OCI-LY7 (cell line): ENCODE results near the gene ALG1L2. TPM values are rescaled to one million over a fixed set of nuclear protein-coding genes. Genes with fewer than 3 reads are reported as not detected.
"Not testable (repeated sequence)": the region's sequence is repeated elsewhere in the genome, so short reads cannot be mapped to it uniquely, and the experiment has no call there.

Source experiments
- BruUV-seq: library from RNA; stranded (reverse); fragments of 400-500 nt; replicated peaks from 2 replicates; lab custom pipeline; 2021; lab: Mats Ljungman, UMichigan
- CTCF ChIA-PET: fragments of 300-600 bp; sonication (Branson Sonifier 250); formaldehyde crosslinking; loops from one replicate; lab custom pipeline; 2022; ENCODE audit warnings: antibody characterized with exemption; ENCODE audit not compliant: unreplicated experiment; lab: Charles Lee
- POLR2A ChIA-PET: fragments of 300-600 bp; sonication (Branson Sonifier 250); formaldehyde crosslinking; loops from one replicate; lab custom pipeline; 2022; ENCODE audit warnings: antibody characterized with exemption; lab: Charles Lee
- DNase-seq: peaks from one replicate; pipeline ENCODE4 v3.0.0-alpha.2; 2015; ENCODE audit warnings: low spot score
- H2AFZ ChIP-seq: fragments of 200-600 bp; sonication (generic), shearing (Covaris generic); 2 replicates; pipeline ENCODE4 v1.6.1; 2014; ENCODE audit warnings: mild to moderate bottlenecking, antibody characterized with exemption, low read length, moderate library complexity
- H3K27ac ChIP-seq: fragments of 200-600 bp; sonication (generic); 2 replicates; pipeline ENCODE4 v1.5.1; 2014; ENCODE audit warnings: mixed run types, low read depth, mild to moderate bottlenecking, moderate library complexity, low read length, inconsistent platforms; ENCODE audit not compliant: poor library complexity, severe bottlenecking
- H3K36me3 ChIP-seq: fragments of 200-600 bp; sonication (generic); 2 replicates; pipeline ENCODE4 v1.6.1; 2014; ENCODE audit warnings: mild to moderate bottlenecking, antibody characterized with exemption, low read length, moderate library complexity, mixed read lengths; ENCODE audit not compliant: insufficient read depth
- H3K4me1 ChIP-seq: fragments of 200-600 bp; sonication (generic); 2 replicates; pipeline ENCODE4 v1.5.1; 2014; ENCODE audit warnings: mild to moderate bottlenecking, low read length; ENCODE audit not compliant: insufficient read depth, poor library complexity, severe bottlenecking
- H3K4me2 ChIP-seq: fragments of 200-600 bp; sonication (generic); 2 replicates; pipeline ENCODE4 v1.6.1; 2014; ENCODE audit warnings: mild to moderate bottlenecking, low read length
- H3K4me3 ChIP-seq: fragments of 200-600 bp; sonication (generic); 2 replicates; pipeline ENCODE4 v1.5.1; 2014; ENCODE audit warnings: mild to moderate bottlenecking, low read depth, low read length; ENCODE audit not compliant: poor library complexity, severe bottlenecking
- H3K79me2 ChIP-seq: fragments of 200-600 bp; sonication (generic); 2 replicates; pipeline ENCODE4 v1.6.1; 2016; ENCODE audit warnings: low read depth, mild to moderate bottlenecking, low read length, moderate library complexity, mixed read lengths; ENCODE audit not compliant: insufficient read depth
- H3K9me2 ChIP-seq: fragments of 200-600 bp; sonication (generic); 2 replicates; pipeline ENCODE4 v1.6.1; 2016; ENCODE audit warnings: mild to moderate bottlenecking, low read length, mixed read lengths; ENCODE audit not compliant: insufficient read depth
- H3K9me3 ChIP-seq: fragments of 200-600 bp; sonication (generic); 2 replicates; pipeline ENCODE4 v1.6.1; 2014; ENCODE audit warnings: mild to moderate bottlenecking, mixed run types, low read length, mixed read lengths
- H4K20me1 ChIP-seq: fragments of 200-600 bp; sonication (generic); 2 replicates; pipeline ENCODE4 v1.6.1; 2014; ENCODE audit warnings: mild to moderate bottlenecking, antibody characterized with exemption, low read length, moderate library complexity, mixed read lengths; ENCODE audit not compliant: insufficient read depth
- CTCF ChIP-seq: fragments of 200-600 bp; sonication (generic); conservative IDR thresholded peaks from 2 replicates; pipeline ENCODE4 v1.5.1; 2014; ENCODE audit warnings: mild to moderate bottlenecking, antibody characterized with exemption, low read length, moderate library complexity, mixed read lengths
- intact Hi-C: fragments of 100-400 bp; cut with micrococcal nuclease; formaldehyde crosslinking; loops from one replicate; pipeline ENCODE4 v1.10.0; 2022; ENCODE audit not compliant: unreplicated experiment
- total RNA-seq, 2 experiments: library from RNA; depleted of rRNA in 1 of 2; stranded (reverse); fragments of >200 nt in 1 of 2; shearing (Covaris generic) in 1 of 2; gene quantifications; 2 replicates each; pipeline ENCODE4 v1.2.3, GENCODE V29; 2014 to 2022

The ALG1L2 gene
- total RNA-seq, 2 experiments from 2014 or later: 2.8 TPM; not detected in 1

GRCh38 chr3:130097690-130098638 is 16.3 kb downstream of the ALG1L2 start:
- not testable (repeated sequence) for BruUV-seq, H3K79me2 ChIP-seq, H3K4me2 ChIP-seq, H3K9me3 ChIP-seq, H2AFZ ChIP-seq, H3K4me3 ChIP-seq, H3K27ac ChIP-seq, H3K9me2 ChIP-seq, H3K36me3 ChIP-seq, H4K20me1 ChIP-seq
- H3K4me1 ChIP-seq: peaks cover 20% of the 10 kb centered on the region
- peak; percentile 51 for DNase-seq
- peak; percentile 76 for TF ChIP-seq CTCF
- intact Hi-C loops: loop anchor here (1.0 kb wide), 1 partner anchor 156 kb away; no protein-coding TSS in a partner anchor
- CTCF ChIA-PET: interaction anchor here (0.8 kb wide), 1 partner anchor 156 kb away, joined by 3 read pairs; no protein-coding TSS in a partner anchor
- POLR2A ChIA-PET: interaction anchor here (0.6 kb wide), 2 partner anchors 467 to 672 kb away, joined by 3 to 4 read pairs; no protein-coding TSS in a partner anchor

- H2AFZ ChIP-seq, H3K9me2 ChIP-seq, DNase-seq, H3K9me3 ChIP-seq, POLR2A ChIA-PET, H3K4me2 ChIP-seq, H3K36me3 ChIP-seq, H3K4me3 ChIP-seq, H3K79me2 ChIP-seq, BruUV-seq, H4K20me1 ChIP-seq, H3K27ac ChIP-seq: not testable (repeated sequence)
- intact Hi-C loops: loop anchor here (1.0 kb wide), 1 partner anchor 157 kb away; no protein-coding TSS in a partner anchor
- CTCF ChIA-PET: interaction anchor here (0.8 kb wide), 1 partner anchor 156 kb away, joined by 3 read pairs; no protein-coding TSS in a partner anchor
- H3K4me1 ChIP-seq: peaks cover 12% of the 10 kb centered on the region
Observed at GRCh38 chr3:130098639-130099385, 17.2 kb downstream of the ALG1L2 start.

- H3K36me3 ChIP-seq, POLR2A ChIA-PET, H3K4me3 ChIP-seq, H4K20me1 ChIP-seq, intact Hi-C loops, H2AFZ ChIP-seq, H3K79me2 ChIP-seq, H3K4me2 ChIP-seq, CTCF ChIA-PET, H3K9me2 ChIP-seq, DNase-seq, H3K27ac ChIP-seq, H3K9me3 ChIP-seq, BruUV-seq, H3K4me1 ChIP-seq: not testable (repeated sequence)
Observed at GRCh38 chr3:130102545-130102944, 20.9 kb downstream of the ALG1L2 start.

GRCh38 chr3:130104191-130104590 is 22.6 kb downstream of the ALG1L2 start:
- intact Hi-C loops, H3K4me1 ChIP-seq, H2AFZ ChIP-seq, H3K4me3 ChIP-seq, H3K9me2 ChIP-seq, DNase-seq, H4K20me1 ChIP-seq, H3K36me3 ChIP-seq, H3K27ac ChIP-seq, H3K79me2 ChIP-seq, H3K4me2 ChIP-seq, POLR2A ChIA-PET, BruUV-seq, CTCF ChIA-PET, H3K9me3 ChIP-seq: not testable (repeated sequence)

- intact Hi-C loops, H3K36me3 ChIP-seq, POLR2A ChIA-PET, H3K9me2 ChIP-seq, BruUV-seq, H2AFZ ChIP-seq, H3K9me3 ChIP-seq, DNase-seq, H3K27ac ChIP-seq, H3K4me1 ChIP-seq, H3K79me2 ChIP-seq, H3K4me3 ChIP-seq, CTCF ChIA-PET, H3K4me2 ChIP-seq, H4K20me1 ChIP-seq: not testable (repeated sequence)
Observed at GRCh38 chr3:130107333-130107995, 25.8 kb downstream of the ALG1L2 start.
